Uterus (tissue), 4 donors: ENCODE results near the gene VTA1. TPM values are rescaled to one million over a fixed set of nuclear protein-coding genes. Genes with fewer than 3 reads are reported as not detected.

Experiments
- DNase-seq, 2 donors: peaks; one replicate each; pipeline ENCODE4 v3.0.0-alpha.2; 2019 to 2020
- H3K27ac ChIP-seq, 2 donors: fragments of 200-600 bp; sonication (generic); 1 replicate in 1 of 2; 2 replicates in 1 of 2; pipeline ENCODE4 v1.5.1; 2016 to 2018
- H3K27me3 ChIP-seq, 2 donors: fragments of 200-600 bp; sonication (generic); one replicate each; pipeline ENCODE4 v1.5.1; 2018 to 2019; ENCODE audit warnings: control low read depth in 1 of 2
- H3K36me3 ChIP-seq, 2 donors: fragments of 200-600 bp; sonication (generic); one replicate each; pipeline ENCODE4 v1.5.1; 2019; ENCODE audit warnings: control low read depth in 1 of 2
- H3K4me1 ChIP-seq, 2 donors: fragments of 200-600 bp; sonication (generic); one replicate each; pipeline ENCODE4 v1.5.1; 2018 to 2019; ENCODE audit warnings: control low read depth in 1 of 2
- H3K4me3 ChIP-seq, 2 donors: fragments of 200-600 bp; sonication (generic); 1 replicate in 1 of 2; 2 replicates in 1 of 2; pipeline ENCODE4 v1.5.1; 2018 to 2019; ENCODE audit warnings: mild to moderate bottlenecking in 1 of 2
- H3K9me3 ChIP-seq, 2 donors: fragments of 200-600 bp; sonication (generic); one replicate each; pipeline ENCODE4 v1.5.1; 2019; ENCODE audit warnings: control low read depth in 1 of 2
- CTCF ChIP-seq, 4 experiments: fragments of 200-600 bp in 2 of 4; fragments of 450-650 bp in 2 of 4; sonication (generic) in 2 of 4; IDR thresholded peaks; one replicate each; pipeline ENCODE4 v1.5.1; 2016 to 2019; ENCODE audit warnings: antibody characterized with exemption in 4 of 4, mild to moderate bottlenecking in 2 of 4, moderate library complexity in 1 of 4
- POLR2A ChIP-seq, 2 donors: fragments of 450-650 bp; IDR thresholded peaks; one replicate each; pipeline ENCODE4 v1.6.1; 2016; ENCODE audit warnings: antibody characterized with exemption in 2 of 2, mild to moderate bottlenecking in 1 of 2, moderate library complexity in 1 of 2
- intact Hi-C: fragments of 100-400 bp; cut with DNase I; formaldehyde crosslinking; loops from one replicate; pipeline ENCODE4 v1.15.1; 2023; ENCODE audit warnings: low total_unique reads
- total RNA-seq, 4 donors: library from RNA; depleted of rRNA in 3 of 4; stranded (reverse); fragments of >200 nt in 3 of 4; gene quantifications; one replicate each; pipeline versions ENCODE4 v1.1.0 to v1.2.4, GENCODE V29; 2014 to 2023
- donor health status: DM: yes; HTN: yes; CAD: no.

The VTA1 gene
- total RNA-seq, 4 donors from 2014 or later: 25.9 to 68.7 (median 38.2) TPM

- no peak overlapping the region for H3K4me3 ChIP-seq
- no peaks in the 10 kb centered on the region for H3K36me3 ChIP-seq
- intact Hi-C loops: no loop called here
- H3K27me3 ChIP-seq: no peaks in the 10 kb centered on the region
- TF ChIP-seq POLR2A (IDR thresholded peaks at IDR 0.05): no peak
- TF ChIP-seq CTCF (IDR thresholded peaks at IDR 0.05): no peak
- no peak for DNase-seq
- H3K27ac ChIP-seq: no peak overlapping the region
- H3K9me3 ChIP-seq: no peaks in the 10 kb centered on the region
- no peaks in the 10 kb centered on the region for H3K4me1 ChIP-seq
Measured at GRCh38 chr6:142254513-142254912, 107.5 kb downstream of the VTA1 start.

GRCh38 chr6:142255785-142256184 lies 108.7 kb downstream of the VTA1 start:
- intact Hi-C loops: no loop called here
- no peaks in the 10 kb centered on the region for H3K36me3 ChIP-seq
- TF ChIP-seq POLR2A (IDR thresholded peaks at IDR 0.05) (no peak), CTCF (IDR thresholded peaks at IDR 0.05) (no peak)
- no peaks in the 10 kb centered on the region for H3K4me1 ChIP-seq
- no peaks in the 10 kb centered on the region for H3K9me3 ChIP-seq
- no peak overlapping the region for H3K4me3 ChIP-seq
- no peaks in the 10 kb centered on the region for H3K27me3 ChIP-seq
- no peak overlapping the region for H3K27ac ChIP-seq
- no peak for DNase-seq

- Histone ChIP-seq H3K27me3 (no peaks in the 10 kb centered on the region), H3K9me3 (no peaks in the 10 kb centered on the region), H3K4me3 (no peak overlapping the region), H3K4me1 (no peaks in the 10 kb centered on the region), H3K36me3 (no peaks in the 10 kb centered on the region), H3K27ac (no peak overlapping the region)
- TF ChIP-seq CTCF (IDR thresholded peaks at IDR 0.05): no peak
- no peak for TF ChIP-seq POLR2A (IDR thresholded peaks at IDR 0.05)
- intact Hi-C loops: no loop called here
- no peak for DNase-seq
Measured at GRCh38 chr6:142258305-142258704, 111.2 kb downstream of the VTA1 start.

GRCh38 chr6:142258757-142259156 lies 111.7 kb downstream of the VTA1 start:
- intact Hi-C loops: no loop called here
- H3K27ac ChIP-seq: no peak overlapping the region
- H3K4me1 ChIP-seq: no peaks in the 10 kb centered on the region
- H3K36me3 ChIP-seq: no peaks in the 10 kb centered on the region
- no peak for DNase-seq
- TF ChIP-seq CTCF (IDR thresholded peaks at IDR 0.05) (no peak), POLR2A (IDR thresholded peaks at IDR 0.05) (no peak)
- H3K9me3 ChIP-seq: no peaks in the 10 kb centered on the region
- no peaks in the 10 kb centered on the region for H3K27me3 ChIP-seq
- H3K4me3 ChIP-seq: no peak overlapping the region

- no peak overlapping the region for H3K27ac ChIP-seq
- no peak overlapping the region for H3K4me3 ChIP-seq
- no peaks in the 10 kb centered on the region for H3K9me3 ChIP-seq
- TF ChIP-seq POLR2A (IDR thresholded peaks at IDR 0.05) (no peak), CTCF (IDR thresholded peaks at IDR 0.05) (no peak)
- H3K4me1 ChIP-seq: no peaks in the 10 kb centered on the region
- intact Hi-C loops: no loop called here
- no peaks in the 10 kb centered on the region for H3K27me3 ChIP-seq
- no peak for DNase-seq
- no peaks in the 10 kb centered on the region for H3K36me3 ChIP-seq
Measured at GRCh38 chr6:142260748-142261147, 113.7 kb downstream of the VTA1 start.
